ENCODE data around the gene CER1.

DNA sequence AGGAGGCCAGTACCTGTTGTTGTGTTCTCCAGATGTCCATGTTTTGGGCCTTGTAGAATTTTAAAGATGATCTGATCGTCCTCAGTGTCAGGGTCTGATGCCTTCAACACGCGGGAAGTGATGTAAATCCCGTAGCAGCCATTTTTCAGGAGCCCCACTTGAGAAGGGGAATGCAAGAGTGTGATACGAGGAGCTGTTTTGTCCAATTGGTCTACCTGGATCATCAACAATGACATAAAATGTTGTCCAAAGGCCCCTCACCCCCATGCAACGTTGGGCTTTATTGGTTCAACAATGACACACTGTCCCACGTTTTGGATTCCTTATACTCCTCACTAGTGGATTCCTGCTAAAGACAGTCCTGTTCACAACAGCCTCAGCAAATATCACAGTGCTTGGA is 48.1 kb upstream of the CER1 start:
- TF ChIP-seq POLR2A (conservative IDR thresholded peaks at IDR 0.05) (no peak), JUN (IDR thresholded peaks at IDR 0.05; ENCODE audit: borderline replicate concordance, low read depth, low read length) (no peak), JUN (CRISPR knock-in tag; IDR thresholded peaks at IDR 0.05; ENCODE audit: borderline replicate concordance) (no peak), MAZ (CRISPR knock-in tag; conservative IDR thresholded peaks at IDR 0.05 in 1 of 2, IDR thresholded peaks at IDR 0.05 in 1 of 2) (no peak), ZNF644 (tag; IDR thresholded peaks at IDR 0.05; ENCODE audit: low read depth) (no peak), NFYB (IDR thresholded peaks at IDR 0.05; ENCODE audit: extremely low read depth, insufficient read length) (no peak), SMC3 (conservative IDR thresholded peaks at IDR 0.05; ENCODE audit: insufficient read depth, low read depth, low read length) (no peak), MTA2 (IDR thresholded peaks at IDR 0.05; ENCODE audit: low read depth) (no peak), XRCC3 (IDR thresholded peaks at IDR 0.05) (no peak)
- TF ChIP-seq, protein P1, sequence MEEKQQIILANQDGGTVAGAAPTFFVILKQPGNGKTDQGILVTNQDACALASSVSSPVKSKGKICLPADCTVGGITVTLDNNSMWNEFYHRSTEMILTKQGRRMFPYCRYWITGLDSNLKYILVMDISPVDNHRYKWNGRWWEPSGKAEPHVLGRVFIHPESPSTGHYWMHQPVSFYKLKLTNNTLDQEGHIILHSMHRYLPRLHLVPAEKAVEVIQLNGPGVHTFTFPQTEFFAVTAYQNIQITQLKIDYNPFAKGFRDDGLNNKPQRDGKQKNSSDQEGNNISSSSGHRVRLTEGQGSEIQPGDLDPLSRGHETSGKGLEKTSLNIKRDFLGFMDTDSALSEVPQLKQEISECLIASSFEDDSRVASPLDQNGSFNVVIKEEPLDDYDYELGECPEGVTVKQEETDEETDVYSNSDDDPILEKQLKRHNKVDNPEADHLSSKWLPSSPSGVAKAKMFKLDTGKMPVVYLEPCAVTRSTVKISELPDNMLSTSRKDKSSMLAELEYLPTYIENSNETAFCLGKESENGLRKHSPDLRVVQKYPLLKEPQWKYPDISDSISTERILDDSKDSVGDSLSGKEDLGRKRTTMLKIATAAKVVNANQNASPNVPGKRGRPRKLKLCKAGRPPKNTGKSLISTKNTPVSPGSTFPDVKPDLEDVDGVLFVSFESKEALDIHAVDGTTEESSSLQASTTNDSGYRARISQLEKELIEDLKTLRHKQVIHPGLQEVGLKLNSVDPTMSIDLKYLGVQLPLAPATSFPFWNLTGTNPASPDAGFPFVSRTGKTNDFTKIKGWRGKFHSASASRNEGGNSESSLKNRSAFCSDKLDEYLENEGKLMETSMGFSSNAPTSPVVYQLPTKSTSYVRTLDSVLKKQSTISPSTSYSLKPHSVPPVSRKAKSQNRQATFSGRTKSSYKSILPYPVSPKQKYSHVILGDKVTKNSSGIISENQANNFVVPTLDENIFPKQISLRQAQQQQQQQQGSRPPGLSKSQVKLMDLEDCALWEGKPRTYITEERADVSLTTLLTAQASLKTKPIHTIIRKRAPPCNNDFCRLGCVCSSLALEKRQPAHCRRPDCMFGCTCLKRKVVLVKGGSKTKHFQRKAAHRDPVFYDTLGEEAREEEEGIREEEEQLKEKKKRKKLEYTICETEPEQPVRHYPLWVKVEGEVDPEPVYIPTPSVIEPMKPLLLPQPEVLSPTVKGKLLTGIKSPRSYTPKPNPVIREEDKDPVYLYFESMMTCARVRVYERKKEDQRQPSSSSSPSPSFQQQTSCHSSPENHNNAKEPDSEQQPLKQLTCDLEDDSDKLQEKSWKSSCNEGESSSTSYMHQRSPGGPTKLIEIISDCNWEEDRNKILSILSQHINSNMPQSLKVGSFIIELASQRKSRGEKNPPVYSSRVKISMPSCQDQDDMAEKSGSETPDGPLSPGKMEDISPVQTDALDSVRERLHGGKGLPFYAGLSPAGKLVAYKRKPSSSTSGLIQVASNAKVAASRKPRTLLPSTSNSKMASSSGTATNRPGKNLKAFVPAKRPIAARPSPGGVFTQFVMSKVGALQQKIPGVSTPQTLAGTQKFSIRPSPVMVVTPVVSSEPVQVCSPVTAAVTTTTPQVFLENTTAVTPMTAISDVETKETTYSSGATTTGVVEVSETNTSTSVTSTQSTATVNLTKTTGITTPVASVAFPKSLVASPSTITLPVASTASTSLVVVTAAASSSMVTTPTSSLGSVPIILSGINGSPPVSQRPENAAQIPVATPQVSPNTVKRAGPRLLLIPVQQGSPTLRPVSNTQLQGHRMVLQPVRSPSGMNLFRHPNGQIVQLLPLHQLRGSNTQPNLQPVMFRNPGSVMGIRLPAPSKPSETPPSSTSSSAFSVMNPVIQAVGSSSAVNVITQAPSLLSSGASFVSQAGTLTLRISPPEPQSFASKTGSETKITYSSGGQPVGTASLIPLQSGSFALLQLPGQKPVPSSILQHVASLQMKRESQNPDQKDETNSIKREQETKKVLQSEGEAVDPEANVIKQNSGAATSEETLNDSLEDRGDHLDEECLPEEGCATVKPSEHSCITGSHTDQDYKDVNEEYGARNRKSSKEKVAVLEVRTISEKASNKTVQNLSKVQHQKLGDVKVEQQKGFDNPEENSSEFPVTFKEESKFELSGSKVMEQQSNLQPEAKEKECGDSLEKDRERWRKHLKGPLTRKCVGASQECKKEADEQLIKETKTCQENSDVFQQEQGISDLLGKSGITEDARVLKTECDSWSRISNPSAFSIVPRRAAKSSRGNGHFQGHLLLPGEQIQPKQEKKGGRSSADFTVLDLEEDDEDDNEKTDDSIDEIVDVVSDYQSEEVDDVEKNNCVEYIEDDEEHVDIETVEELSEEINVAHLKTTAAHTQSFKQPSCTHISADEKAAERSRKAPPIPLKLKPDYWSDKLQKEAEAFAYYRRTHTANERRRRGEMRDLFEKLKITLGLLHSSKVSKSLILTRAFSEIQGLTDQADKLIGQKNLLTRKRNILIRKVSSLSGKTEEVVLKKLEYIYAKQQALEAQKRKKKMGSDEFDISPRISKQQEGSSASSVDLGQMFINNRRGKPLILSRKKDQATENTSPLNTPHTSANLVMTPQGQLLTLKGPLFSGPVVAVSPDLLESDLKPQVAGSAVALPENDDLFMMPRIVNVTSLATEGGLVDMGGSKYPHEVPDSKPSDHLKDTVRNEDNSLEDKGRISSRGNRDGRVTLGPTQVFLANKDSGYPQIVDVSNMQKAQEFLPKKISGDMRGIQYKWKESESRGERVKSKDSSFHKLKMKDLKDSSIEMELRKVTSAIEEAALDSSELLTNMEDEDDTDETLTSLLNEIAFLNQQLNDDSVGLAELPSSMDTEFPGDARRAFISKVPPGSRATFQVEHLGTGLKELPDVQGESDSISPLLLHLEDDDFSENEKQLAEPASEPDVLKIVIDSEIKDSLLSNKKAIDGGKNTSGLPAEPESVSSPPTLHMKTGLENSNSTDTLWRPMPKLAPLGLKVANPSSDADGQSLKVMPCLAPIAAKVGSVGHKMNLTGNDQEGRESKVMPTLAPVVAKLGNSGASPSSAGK (IDR thresholded peaks at IDR 0.05) = no peak
- TF ChIP-seq, protein P2, sequence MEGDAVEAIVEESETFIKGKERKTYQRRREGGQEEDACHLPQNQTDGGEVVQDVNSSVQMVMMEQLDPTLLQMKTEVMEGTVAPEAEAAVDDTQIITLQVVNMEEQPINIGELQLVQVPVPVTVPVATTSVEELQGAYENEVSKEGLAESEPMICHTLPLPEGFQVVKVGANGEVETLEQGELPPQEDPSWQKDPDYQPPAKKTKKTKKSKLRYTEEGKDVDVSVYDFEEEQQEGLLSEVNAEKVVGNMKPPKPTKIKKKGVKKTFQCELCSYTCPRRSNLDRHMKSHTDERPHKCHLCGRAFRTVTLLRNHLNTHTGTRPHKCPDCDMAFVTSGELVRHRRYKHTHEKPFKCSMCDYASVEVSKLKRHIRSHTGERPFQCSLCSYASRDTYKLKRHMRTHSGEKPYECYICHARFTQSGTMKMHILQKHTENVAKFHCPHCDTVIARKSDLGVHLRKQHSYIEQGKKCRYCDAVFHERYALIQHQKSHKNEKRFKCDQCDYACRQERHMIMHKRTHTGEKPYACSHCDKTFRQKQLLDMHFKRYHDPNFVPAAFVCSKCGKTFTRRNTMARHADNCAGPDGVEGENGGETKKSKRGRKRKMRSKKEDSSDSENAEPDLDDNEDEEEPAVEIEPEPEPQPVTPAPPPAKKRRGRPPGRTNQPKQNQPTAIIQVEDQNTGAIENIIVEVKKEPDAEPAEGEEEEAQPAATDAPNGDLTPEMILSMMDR (IDR thresholded peaks at IDR 0.05 in 2 of 3, conservative IDR thresholded peaks at IDR 0.05 in 1 of 3; ENCODE audit: insufficient read depth in 2 of 3, low read depth in 1 of 3, low read length in 3 of 3) = no peak

Measured in K562 (cell line).